Measurements from ENCODE around the gene PRG3. TPM values are rescaled to one million over a fixed set of nuclear protein-coding genes. Genes with fewer than 3 reads are reported as not detected.

PRG3 gene
- total and polyA plus RNA-seq, 7 donors, result not detected

DNA sequence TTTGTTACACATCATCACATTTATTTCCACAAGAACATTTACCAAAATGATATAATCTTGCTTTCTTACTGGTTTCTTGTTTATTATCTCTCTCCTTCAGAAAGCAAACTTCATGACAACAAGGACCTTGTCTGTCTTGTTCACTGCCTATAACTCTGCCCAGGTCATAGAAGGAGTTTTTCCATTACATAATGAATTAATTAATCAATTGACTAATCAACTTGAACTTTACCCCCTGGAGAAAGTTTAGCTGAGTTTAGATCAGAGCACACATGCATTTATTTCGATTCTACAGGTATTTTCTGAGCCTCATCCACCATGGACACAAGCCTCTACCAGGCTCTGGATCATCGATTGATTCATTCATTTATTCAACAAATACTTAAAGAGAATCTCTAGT lies 15.8 kb upstream of the PRG3 start:
- WGBS, 3 donors, result 62 to 73% (median 72%) methylated on average over 2 of the region's 2 CpGs
- Histone ChIP-seq H3K27ac (no peak overlapping the region), H3K9me3 (no peaks in the 10 kb centered on the region), H3K4me3 (no peak overlapping the region), H3K4me1 (no peaks in the 10 kb centered on the region), H3K27me3 (ENCODE audit: insufficient read depth in 3 of 3, low read length in 2 of 3) (peaks cover 0 to 5% (median 0%) of the 10 kb centered on the region in 3 donors), H3K36me3 (ENCODE audit: insufficient read depth in 1 of 2, low read depth in 1 of 2) (no peaks in the 10 kb centered on the region)
- TF ChIP-seq, protein P1, sequence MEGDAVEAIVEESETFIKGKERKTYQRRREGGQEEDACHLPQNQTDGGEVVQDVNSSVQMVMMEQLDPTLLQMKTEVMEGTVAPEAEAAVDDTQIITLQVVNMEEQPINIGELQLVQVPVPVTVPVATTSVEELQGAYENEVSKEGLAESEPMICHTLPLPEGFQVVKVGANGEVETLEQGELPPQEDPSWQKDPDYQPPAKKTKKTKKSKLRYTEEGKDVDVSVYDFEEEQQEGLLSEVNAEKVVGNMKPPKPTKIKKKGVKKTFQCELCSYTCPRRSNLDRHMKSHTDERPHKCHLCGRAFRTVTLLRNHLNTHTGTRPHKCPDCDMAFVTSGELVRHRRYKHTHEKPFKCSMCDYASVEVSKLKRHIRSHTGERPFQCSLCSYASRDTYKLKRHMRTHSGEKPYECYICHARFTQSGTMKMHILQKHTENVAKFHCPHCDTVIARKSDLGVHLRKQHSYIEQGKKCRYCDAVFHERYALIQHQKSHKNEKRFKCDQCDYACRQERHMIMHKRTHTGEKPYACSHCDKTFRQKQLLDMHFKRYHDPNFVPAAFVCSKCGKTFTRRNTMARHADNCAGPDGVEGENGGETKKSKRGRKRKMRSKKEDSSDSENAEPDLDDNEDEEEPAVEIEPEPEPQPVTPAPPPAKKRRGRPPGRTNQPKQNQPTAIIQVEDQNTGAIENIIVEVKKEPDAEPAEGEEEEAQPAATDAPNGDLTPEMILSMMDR (IDR thresholded peaks at IDR 0.05), result no peak
- DNase-seq (no peak), ATAC-seq (no peak)
- intact Hi-C loops (cut with DNase I), result no loop called here

- Histone ChIP-seq H3K4me3 (no peak overlapping the region), H3K27me3 (ENCODE audit: insufficient read depth in 3 of 3, low read length in 2 of 3) (peaks cover 0 to 5% (median 0%) of the 10 kb centered on the region in 3 donors), H3K27ac (no peak overlapping the region), H3K9me3 (no peaks in the 10 kb centered on the region), H3K4me1 (no peaks in the 10 kb centered on the region), H3K36me3 (ENCODE audit: insufficient read depth in 1 of 2, low read depth in 1 of 2) (no peaks in the 10 kb centered on the region)
- DNase-seq, result no peak
- intact Hi-C loops (cut with DNase I), result no loop called here
- 73 to 82% (median 81%) methylated on average over 11 of the region's 11 CpGs for WGBS, 3 donors
- no peak for ATAC-seq
- TF ChIP-seq, protein P1 (IDR thresholded peaks at IDR 0.05), result no peak
Observed at GRCh38 chr11:57395905-57396623, 15.1 kb upstream of the PRG3 start.

GRCh38 chr11:57394203-57394965 lies 13.4 kb upstream of the PRG3 start:
- Histone ChIP-seq H3K36me3 (ENCODE audit: insufficient read depth in 1 of 2, low read depth in 1 of 2) (no peaks in the 10 kb centered on the region), H3K4me1 (no peaks in the 10 kb centered on the region), H3K27me3 (ENCODE audit: insufficient read depth in 3 of 3, low read length in 2 of 3) (peaks cover 0 to 5% (median 0%) of the 10 kb centered on the region in 3 donors), H3K9me3 (no peaks in the 10 kb centered on the region), H3K4me3 (no peak overlapping the region), H3K27ac (no peak overlapping the region)
- DNase-seq, result no peak
- intact Hi-C loops (cut with DNase I), result no loop called here
- 81 to 82% (median 81%) methylated on average over 4 of the region's 4 CpGs for WGBS, 3 donors
- no peak for ATAC-seq
- TF ChIP-seq, protein P1 (IDR thresholded peaks at IDR 0.05), result no peak

GRCh38 chr11:57392763-57393105 lies 11.8 kb upstream of the PRG3 start:
- Histone ChIP-seq H3K27ac (no peak overlapping the region), H3K36me3 (ENCODE audit: insufficient read depth in 1 of 2, low read depth in 1 of 2) (no peaks in the 10 kb centered on the region), H3K9me3 (no peaks in the 10 kb centered on the region), H3K4me3 (no peak overlapping the region), H3K4me1 (no peaks in the 10 kb centered on the region), H3K27me3 (ENCODE audit: insufficient read depth in 3 of 3, low read length in 2 of 3) (peaks cover 0 to 3% (median 2%) of the 10 kb centered on the region in 3 donors)
- DNase-seq (no peak), ATAC-seq (no peak)
- intact Hi-C loops (cut with DNase I), result no loop called here
- TF ChIP-seq, protein P1 (IDR thresholded peaks at IDR 0.05), result no peak
- WGBS, 3 donors, result 81 to 90% (median 85%) methylated on average over 4 of the region's 4 CpGs
